ENCODE data around the gene TRABD2B.

GRCh38 chr1:47783638-47784496, 213.3 kb downstream of the TRABD2B start:
- TF ChIP-seq CTCF (conservative IDR thresholded peaks at IDR 0.05) (no peak), ZFX (IDR thresholded peaks at IDR 0.05) (no peak)

Data from C4-2B (cell line).